Mesendoderm (in vitro differentiated cells): ENCODE measurements around the gene CYP4X1.
"Not testable (repeated sequence)": the region's sequence is repeated elsewhere in the genome, so short reads cannot be mapped to it uniquely, and the experiment has no call there.

ENCODE experiments used
- DNase-seq: peaks from one replicate; pipeline ENCODE4 v3.0.0; 2013
- H2AK5ac ChIP-seq: 2 replicates; pipeline ENCODE4 v1.6.1; 2013; ENCODE audit warnings: low read length, inconsistent platforms
- H2BK120ac ChIP-seq: 2 replicates; pipeline ENCODE4 v1.6.1; 2013; ENCODE audit warnings: low read depth, mild to moderate bottlenecking, low read length, moderate library complexity, mixed read lengths
- H2BK15ac ChIP-seq: replicated peaks from 2 replicates; pipeline ENCODE4 v1.6.1; 2013; ENCODE audit warnings: low read depth, mild to moderate bottlenecking, moderate library complexity
- H2BK5ac ChIP-seq: 2 replicates; pipeline ENCODE4 v1.6.1; 2013; ENCODE audit warnings: low read length, inconsistent platforms
- H3K18ac ChIP-seq: 2 replicates; pipeline ENCODE4 v1.6.1; 2013; ENCODE audit warnings: mild to moderate bottlenecking, low read length, mixed read lengths
- H3K23ac ChIP-seq: one replicate; pipeline ENCODE4 v1.6.1; 2013; ENCODE audit warnings: low read length
- H3K27ac ChIP-seq: 2 replicates; pipeline ENCODE4 v1.5.1; 2013; ENCODE audit warnings: low read depth, mild to moderate bottlenecking, inconsistent platforms, low read length, moderate library complexity
- H3K27me3 ChIP-seq: 2 replicates; pipeline ENCODE4 v1.6.1; 2013; ENCODE audit warnings: low read length, control low read depth, mild to moderate bottlenecking, inconsistent platforms; ENCODE audit not compliant: insufficient read depth, poor library complexity
- H3K36me3 ChIP-seq: 2 replicates; pipeline ENCODE4 v1.6.1; 2013; ENCODE audit warnings: low read length, inconsistent platforms; ENCODE audit not compliant: control insufficient read depth, insufficient read depth
- H3K4ac ChIP-seq: one replicate; pipeline ENCODE4 v1.6.1; 2013; ENCODE audit warnings: low read depth, mild to moderate bottlenecking, low read length, moderate library complexity
- H3K4me1 ChIP-seq: 2 replicates; pipeline ENCODE4 v1.6.1; 2013; ENCODE audit warnings: low read depth, low read length, inconsistent platforms; ENCODE audit not compliant: control insufficient read depth
- H3K4me2 ChIP-seq: 2 replicates; pipeline ENCODE4 v1.6.1; 2013; ENCODE audit warnings: low read length
- H3K4me3 ChIP-seq: 2 replicates; pipeline ENCODE4 v1.5.1; 2013; ENCODE audit warnings: mild to moderate bottlenecking, low read length
- H3K56ac ChIP-seq: one replicate; pipeline ENCODE4 v1.6.1; 2013; ENCODE audit warnings: low read length
- H3K79me1 ChIP-seq: 2 replicates; pipeline ENCODE4 v1.6.1; 2013; ENCODE audit warnings: low read length, inconsistent platforms
- H3K79me2 ChIP-seq: 2 replicates; pipeline ENCODE4 v1.6.1; 2013; ENCODE audit warnings: mild to moderate bottlenecking, low read length; ENCODE audit not compliant: control insufficient read depth, insufficient read depth
- H3K9ac ChIP-seq: 2 replicates; pipeline ENCODE4 v1.6.1; 2013; ENCODE audit warnings: low read length, inconsistent platforms
- H4K5ac ChIP-seq: one replicate; pipeline ENCODE4 v1.6.1; 2013; ENCODE audit warnings: low read length
- H4K8ac ChIP-seq: one replicate; pipeline ENCODE4 v1.6.1; 2013; ENCODE audit warnings: low read depth, mild to moderate bottlenecking, control low read depth, low read length, moderate library complexity
- WGBS: extraction: QIAGEN DNeasy Blood & Tissue Kit; methylation state at CpG from one replicate; pipeline ENCODE4 v1.1.7; 2013; ENCODE audit warnings: low lambda C conversion rate, missing lambda C conversion rate; ENCODE audit not compliant: insufficient coverage; ENCODE audit errors: extremely low coverage; 5-methylcytosine and 5-hydroxymethylcytosine counted together

The CYP4X1 gene

DNA sequence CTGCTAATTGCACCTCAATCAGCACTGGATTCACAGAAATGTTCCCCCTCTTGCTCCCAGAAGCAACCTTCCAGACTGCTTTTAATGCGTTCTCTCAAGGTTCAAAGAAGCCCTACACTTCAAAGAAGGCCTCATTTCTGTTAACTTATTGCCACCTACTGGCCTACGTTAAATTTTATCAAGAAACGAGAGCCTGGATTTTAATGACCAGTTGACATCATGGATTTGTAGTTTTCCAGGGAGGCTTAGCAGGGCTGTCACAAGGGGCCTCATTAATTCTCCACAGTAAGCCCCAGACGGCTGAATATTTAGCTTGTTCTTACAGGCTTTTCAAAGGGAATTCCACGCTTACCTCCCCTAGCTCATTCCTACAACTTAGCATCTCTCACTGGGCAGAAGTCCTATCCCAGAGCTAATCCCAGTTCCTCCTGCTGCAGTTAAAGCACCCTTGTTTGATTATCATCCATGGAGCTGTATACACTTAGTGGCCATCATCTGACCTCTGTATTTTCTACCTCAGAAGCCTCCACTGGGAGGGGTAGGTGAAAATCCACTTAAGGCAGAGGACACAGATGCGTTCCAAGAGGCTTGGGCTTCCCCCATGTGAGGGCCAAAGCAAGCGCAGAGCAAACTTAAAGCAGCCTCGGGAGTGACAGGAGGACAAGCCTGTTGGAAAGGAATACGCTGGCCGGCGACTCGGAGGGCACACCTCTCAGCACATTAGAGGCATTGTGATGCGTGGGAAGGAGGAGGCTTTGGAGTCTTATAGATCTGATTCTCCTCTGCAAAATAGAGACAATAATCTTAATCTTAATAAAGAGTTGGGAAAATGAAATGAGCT lies 32.2 kb upstream of the CYP4X1 start:
- Histone ChIP-seq H3K4me1 (no peaks in the 10 kb centered on the region), H4K5ac (no peak overlapping the region), H3K79me1 (no peaks in the 10 kb centered on the region), H2BK120ac (no peak overlapping the region), H2BK5ac (no peak overlapping the region), H3K79me2 (no peaks in the 10 kb centered on the region), H3K18ac (no peak overlapping the region), H2BK15ac (no peak overlapping the region), H3K4me3 (no peak overlapping the region), H3K36me3 (no peaks in the 10 kb centered on the region), H2AK5ac (no peak overlapping the region), H3K4me2 (no peak overlapping the region), H3K4ac (no peak overlapping the region), H3K23ac (no peak overlapping the region), H3K56ac (peak overlapping the region; percentile 28), H3K9ac (no peak overlapping the region), H3K27me3 (no peaks in the 10 kb centered on the region), H3K27ac (no peak overlapping the region), H4K8ac (no peak overlapping the region)
- DNase-seq: peak; percentile 79
- no CpG with 5 or more reads among the region's 13 CpGs for WGBS

DNA sequence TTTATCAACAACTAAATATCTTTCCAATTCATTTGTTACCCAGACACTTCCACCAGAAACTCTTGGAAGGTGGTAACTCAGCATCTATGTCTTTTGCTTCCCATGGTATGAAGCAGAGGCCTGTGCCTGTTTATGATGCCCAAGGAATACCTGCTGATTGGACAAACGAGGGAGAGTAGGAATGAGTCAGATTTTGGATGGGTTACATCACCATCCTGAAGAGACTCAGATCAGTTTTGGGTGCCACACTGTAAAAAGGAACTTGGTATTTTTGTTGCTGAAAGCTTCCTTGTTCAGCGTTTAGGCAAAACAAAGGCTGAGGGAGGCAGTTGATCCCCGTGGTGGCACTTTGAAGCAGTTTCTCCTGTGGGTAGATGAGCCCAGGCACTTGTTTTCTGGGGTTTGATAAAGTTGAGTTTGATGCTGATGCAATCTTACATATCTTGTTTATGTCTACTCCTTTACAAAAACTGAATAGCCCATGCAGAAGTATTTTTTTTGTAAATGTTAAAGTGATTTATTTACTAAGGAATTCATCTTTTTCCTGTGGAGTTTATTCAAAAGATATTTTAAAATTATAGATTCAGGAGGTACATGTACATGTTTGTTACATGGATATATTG lies 26.7 kb upstream of the CYP4X1 start:
- Histone ChIP-seq H3K27ac (no peak overlapping the region), H3K4me2 (no peak overlapping the region), H4K8ac (no peak overlapping the region), H3K79me1 (no peaks in the 10 kb centered on the region), H2BK120ac (no peak overlapping the region), H2AK5ac (no peak overlapping the region), H4K5ac (no peak overlapping the region), H2BK5ac (no peak overlapping the region), H3K79me2 (no peaks in the 10 kb centered on the region), H3K18ac (no peak overlapping the region), H3K4me3 (no peak overlapping the region), H3K27me3 (no peaks in the 10 kb centered on the region), H3K4ac (no peak overlapping the region), H2BK15ac (no peak overlapping the region), H3K4me1 (no peaks in the 10 kb centered on the region), H3K36me3 (no peaks in the 10 kb centered on the region), H3K9ac (no peak overlapping the region), H3K23ac (no peak overlapping the region), H3K56ac (no peak overlapping the region)
- DNase-seq: peak; percentile 18
- no CpG with 5 or more reads among the region's 3 CpGs for WGBS

DNA sequence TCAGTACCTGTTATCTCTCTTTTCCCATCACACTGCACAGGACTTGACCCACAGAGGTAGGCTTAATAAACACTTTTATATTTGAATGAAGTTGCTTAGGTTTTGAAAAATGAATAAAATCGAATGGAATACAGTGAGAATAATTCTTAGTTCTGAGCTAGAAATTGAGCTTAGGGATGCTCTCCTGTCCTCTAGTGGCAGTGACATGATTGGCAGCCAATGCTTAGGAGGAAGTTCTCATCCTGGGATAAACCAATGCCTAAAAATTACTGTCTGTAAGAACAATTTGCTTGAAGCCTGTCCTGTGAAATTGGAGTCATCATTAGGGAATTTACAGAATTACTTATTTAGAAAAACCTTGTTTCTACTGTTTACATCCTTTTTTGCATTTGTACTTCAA lies 21.3 kb upstream of the CYP4X1 start:
- H3K79me1 ChIP-seq: no peaks in the 10 kb centered on the region
- no peak overlapping the region for H2BK120ac ChIP-seq
- H3K4ac ChIP-seq: no peak overlapping the region
- no peak overlapping the region for H3K18ac ChIP-seq
- no peak overlapping the region for H3K23ac ChIP-seq
- DNase-seq: no peak
- H2BK15ac ChIP-seq: no peak overlapping the region
- WGBS: no CpG with 5 or more reads among the region's 1 CpG
- H2BK5ac ChIP-seq: no peak overlapping the region
- H4K8ac ChIP-seq: no peak overlapping the region
- H3K79me2 ChIP-seq: no peaks in the 10 kb centered on the region
- H4K5ac ChIP-seq: no peak overlapping the region
- H3K36me3 ChIP-seq: no peaks in the 10 kb centered on the region
- no peak overlapping the region for H3K4me3 ChIP-seq
- H3K4me2 ChIP-seq: no peak overlapping the region
- H2AK5ac ChIP-seq: no peak overlapping the region
- H3K56ac ChIP-seq: no peak overlapping the region
- no peak overlapping the region for H3K27ac ChIP-seq
- no peaks in the 10 kb centered on the region for H3K27me3 ChIP-seq
- H3K9ac ChIP-seq: no peak overlapping the region
- no peaks in the 10 kb centered on the region for H3K4me1 ChIP-seq

DNA sequence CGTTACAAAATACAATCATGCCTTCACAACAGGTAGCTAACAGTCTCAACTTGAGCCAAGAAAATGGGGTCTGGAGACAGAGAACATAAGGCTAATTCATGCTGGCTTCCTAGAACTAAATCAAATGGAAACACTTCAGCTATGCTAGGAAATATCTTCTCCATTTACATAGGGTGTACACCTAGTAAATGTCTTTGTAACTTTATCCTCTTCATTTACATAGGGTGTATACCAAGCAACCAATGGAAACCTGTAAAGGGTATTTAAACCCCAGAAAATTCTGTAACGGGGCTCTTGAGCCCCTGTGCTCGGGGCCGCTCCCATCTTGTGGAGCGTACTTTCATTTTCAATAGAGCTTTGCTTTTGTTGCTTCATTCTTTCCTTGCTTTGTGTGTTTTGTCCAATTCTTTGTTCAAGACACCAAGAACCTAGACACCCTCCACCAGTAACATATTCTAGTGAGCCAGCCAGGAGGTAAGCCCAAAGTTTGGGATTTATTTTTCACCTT lies 19.5 kb upstream of the CYP4X1 start:
- Histone ChIP-seq H3K4me1 (no peaks in the 10 kb centered on the region), H4K5ac (no peak overlapping the region), H3K27ac (no peak overlapping the region), H3K79me1 (no peaks in the 10 kb centered on the region), H3K18ac (no peak overlapping the region), H2AK5ac (no peak overlapping the region), H3K4me3 (no peak overlapping the region), H2BK15ac (no peak overlapping the region), H3K9ac (no peak overlapping the region), H2BK5ac (no peak overlapping the region), H3K4ac (no peak overlapping the region), H3K56ac (no peak overlapping the region), H2BK120ac (no peak overlapping the region), H3K23ac (no peak overlapping the region), H4K8ac (no peak overlapping the region), H3K79me2 (no peaks in the 10 kb centered on the region), H3K36me3 (no peaks in the 10 kb centered on the region), H3K27me3 (no peaks in the 10 kb centered on the region), H3K4me2 (no peak overlapping the region)
- WGBS: no CpG with 5 or more reads among the region's 5 CpGs
- peak; percentile 19 for DNase-seq

DNA sequence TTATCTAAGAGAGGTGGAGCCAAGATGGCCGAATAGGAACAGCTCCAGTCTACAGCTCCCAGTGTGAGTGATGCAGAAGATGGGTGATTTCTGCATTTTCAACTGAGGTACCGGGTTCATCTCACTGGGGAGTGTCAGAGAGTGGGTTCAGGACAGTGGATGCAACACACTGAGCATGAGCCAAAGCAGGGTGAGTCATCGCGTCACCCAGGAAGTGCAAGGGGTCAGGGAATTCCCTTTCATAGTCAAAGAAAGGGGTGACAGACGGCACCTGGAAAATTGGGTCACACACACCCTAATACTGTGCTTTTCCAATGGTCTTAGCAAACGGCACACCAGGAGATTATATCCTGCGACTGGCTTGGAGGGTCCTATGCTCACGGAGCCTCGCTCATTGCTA lies 17.0 kb upstream of the CYP4X1 start:
- not testable (repeated sequence) for H3K79me1 ChIP-seq, H3K4ac ChIP-seq, H3K18ac ChIP-seq, H3K27me3 ChIP-seq, H3K79me2 ChIP-seq, H4K8ac ChIP-seq, H2BK120ac ChIP-seq, H3K4me1 ChIP-seq, H2BK15ac ChIP-seq, H3K23ac ChIP-seq, H2AK5ac ChIP-seq, H4K5ac ChIP-seq, H3K36me3 ChIP-seq, H2BK5ac ChIP-seq, DNase-seq, H3K27ac ChIP-seq, H3K4me3 ChIP-seq, H3K56ac ChIP-seq, H3K9ac ChIP-seq, H3K4me2 ChIP-seq
- no CpG with 5 or more reads among the region's 9 CpGs for WGBS
